ENCODE data around the gene SYTL1. TPM values are rescaled to one million over a fixed set of nuclear protein-coding genes. Genes with fewer than 3 reads are reported as not detected.
A peak's percentile ranks its signal among the peaks of the same experiment; 100 is the strongest.

SYTL1 gene
- total and polyA plus RNA-seq, 9 donors, result 0.15 to 20.9 (median 2.6) TPM

- no peak for DNase-seq
- Histone ChIP-seq H3K4me3 (no peak overlapping the region), H3K4me1 (ENCODE audit: insufficient read depth) (no peaks in the 10 kb centered on the region), H3K27me3 (no peaks in the 10 kb centered on the region), H3K36me3 (no peaks in the 10 kb centered on the region), H3K9me3 (no peaks in the 10 kb centered on the region), H3K27ac (no peak overlapping the region)
- 33 to 40% (median 39%) methylated on average over 12 of the region's 12 CpGs for WGBS, 3 donors
- TF ChIP-seq EP300 (IDR thresholded peaks at IDR 0.05) (no peak), CTCF (IDR thresholded peaks at IDR 0.05) (no peak), POLR2A (IDR thresholded peaks at IDR 0.05) (no peak)
- intact Hi-C loops (cut with DNase I), result no loop called here
Measured at GRCh38 chr1:27377760-27378495, 36.1 kb downstream of the SYTL1 start.

- intact Hi-C loops (cut with DNase I), result no loop called here
- H3K36me3 ChIP-seq, result no peaks in the 10 kb centered on the region
- no peak overlapping the region for H3K4me3 ChIP-seq
- TF ChIP-seq POLR2A (IDR thresholded peaks at IDR 0.05) (no peak), CTCF (IDR thresholded peaks at IDR 0.05) (no peak)
- H3K27ac ChIP-seq, result no peak overlapping the region
- H3K27me3 ChIP-seq, result no peaks in the 10 kb centered on the region
- 88 to 96% (median 93%) methylated on average over 11 of the region's 11 CpGs for WGBS, 3 donors
- no peaks in the 10 kb centered on the region for H3K4me1 ChIP-seq (ENCODE audit: insufficient read depth)
- H3K9me3 ChIP-seq, result no peaks in the 10 kb centered on the region
- DNase-seq, result no peak
Measured at GRCh38 chr1:27379564-27380122, 37.8 kb downstream of the SYTL1 start.

GRCh38 chr1:27380224-27380623, 38.4 kb downstream of the SYTL1 start:
- Histone ChIP-seq H3K4me1 (ENCODE audit: insufficient read depth) (no peaks in the 10 kb centered on the region), H3K27ac (no peak overlapping the region), H3K4me3 (no peak overlapping the region), H3K9me3 (no peaks in the 10 kb centered on the region), H3K36me3 (no peaks in the 10 kb centered on the region), H3K27me3 (no peaks in the 10 kb centered on the region)
- intact Hi-C loops (cut with DNase I), result no loop called here
- DNase-seq, result no peak
- TF ChIP-seq EP300 (IDR thresholded peaks at IDR 0.05) (no peak), POLR2A (IDR thresholded peaks at IDR 0.05) (no peak), CTCF (IDR thresholded peaks at IDR 0.05) (no peak)
- 85 to 96% (median 90%) methylated on average over 4 of the region's 4 CpGs for WGBS, 3 donors

GRCh38 chr1:27380766-27381733, 39.2 kb downstream of the SYTL1 start:
- no peak overlapping the region for H3K4me3 ChIP-seq
- H3K36me3 ChIP-seq, result no peaks in the 10 kb centered on the region
- H3K4me1 ChIP-seq (ENCODE audit: insufficient read depth), result no peaks in the 10 kb centered on the region
- intact Hi-C loops (cut with DNase I), result no loop called here
- no peak for TF ChIP-seq CTCF (IDR thresholded peaks at IDR 0.05)
- TF ChIP-seq POLR2A (IDR thresholded peaks at IDR 0.05), result no peak
- TF ChIP-seq EP300 (IDR thresholded peaks at IDR 0.05), result no peak
- no peak for DNase-seq
- H3K9me3 ChIP-seq, result no peaks in the 10 kb centered on the region
- WGBS, 3 donors, result 49 to 58% (median 57%) methylated on average over 12 of the region's 12 CpGs
- no peaks in the 10 kb centered on the region for H3K27me3 ChIP-seq
- peak overlapping the region in 1 of 2 donors; percentile 20 for H3K27ac ChIP-seq

Measured in ovary (tissue), 9 donors.